Peyer's patch (tissue), 4 donors: ENCODE measurements around the gene NCK2.

Experiments used
- POLR2A ChIP-seq, 2 donors: fragments of 450-650 bp; IDR thresholded peaks; one replicate each; pipeline ENCODE4 v1.5.1; 2017; ENCODE audit warnings: antibody characterized with exemption in 2 of 2, mild to moderate bottlenecking in 2 of 2, moderate library complexity in 2 of 2
- TF ChIP-seq, protein P1 (sequence below), 6 experiments: fragments of 450-650 bp in 4 of 6; fragments of 200-600 bp in 2 of 6; sonication (generic) in 1 of 6; IDR thresholded peaks; one replicate each; pipeline ENCODE4 v1.5.1; 2017 to 2019; ENCODE audit warnings: antibody characterized with exemption in 6 of 6, mild to moderate bottlenecking in 3 of 6, moderate library complexity in 1 of 6

DNA sequence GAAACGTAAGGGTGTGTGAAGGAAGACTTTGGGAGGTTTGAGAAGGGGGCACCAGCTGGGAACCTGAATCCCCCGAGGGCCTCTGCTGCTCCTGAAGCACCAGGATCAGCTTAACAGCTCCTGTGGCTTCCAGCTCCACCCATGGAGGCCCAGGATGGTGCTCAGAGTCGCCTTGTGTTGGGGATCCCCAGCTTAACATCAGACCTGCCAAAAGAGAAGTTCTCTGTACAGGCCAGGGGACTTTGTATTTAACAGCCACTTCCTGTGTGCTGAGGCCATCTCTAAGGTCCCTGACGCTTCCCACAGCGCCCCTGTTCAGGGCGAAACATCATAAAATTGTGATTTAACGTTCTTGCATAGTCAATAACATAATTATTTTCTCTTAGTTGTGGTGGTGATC is 77.5 kb downstream of the NCK2 start:
- TF ChIP-seq, protein P1, sequence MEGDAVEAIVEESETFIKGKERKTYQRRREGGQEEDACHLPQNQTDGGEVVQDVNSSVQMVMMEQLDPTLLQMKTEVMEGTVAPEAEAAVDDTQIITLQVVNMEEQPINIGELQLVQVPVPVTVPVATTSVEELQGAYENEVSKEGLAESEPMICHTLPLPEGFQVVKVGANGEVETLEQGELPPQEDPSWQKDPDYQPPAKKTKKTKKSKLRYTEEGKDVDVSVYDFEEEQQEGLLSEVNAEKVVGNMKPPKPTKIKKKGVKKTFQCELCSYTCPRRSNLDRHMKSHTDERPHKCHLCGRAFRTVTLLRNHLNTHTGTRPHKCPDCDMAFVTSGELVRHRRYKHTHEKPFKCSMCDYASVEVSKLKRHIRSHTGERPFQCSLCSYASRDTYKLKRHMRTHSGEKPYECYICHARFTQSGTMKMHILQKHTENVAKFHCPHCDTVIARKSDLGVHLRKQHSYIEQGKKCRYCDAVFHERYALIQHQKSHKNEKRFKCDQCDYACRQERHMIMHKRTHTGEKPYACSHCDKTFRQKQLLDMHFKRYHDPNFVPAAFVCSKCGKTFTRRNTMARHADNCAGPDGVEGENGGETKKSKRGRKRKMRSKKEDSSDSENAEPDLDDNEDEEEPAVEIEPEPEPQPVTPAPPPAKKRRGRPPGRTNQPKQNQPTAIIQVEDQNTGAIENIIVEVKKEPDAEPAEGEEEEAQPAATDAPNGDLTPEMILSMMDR (IDR thresholded peaks at IDR 0.05), result no peak
- TF ChIP-seq POLR2A (IDR thresholded peaks at IDR 0.05), result no peak
